GOT3 (cell line): ENCODE data around the gene SERP2.

Experiments
- DNase-seq: peaks from one replicate; lab custom pipeline; 2025; ENCODE audit warnings: mixed read lengths; lab: John Stamatoyannopoulos, UW

SERP2 gene

GRCh38 chr13:44412346-44412935, 38.8 kb downstream of the SERP2 start:
- no peak for DNase-seq

DNA sequence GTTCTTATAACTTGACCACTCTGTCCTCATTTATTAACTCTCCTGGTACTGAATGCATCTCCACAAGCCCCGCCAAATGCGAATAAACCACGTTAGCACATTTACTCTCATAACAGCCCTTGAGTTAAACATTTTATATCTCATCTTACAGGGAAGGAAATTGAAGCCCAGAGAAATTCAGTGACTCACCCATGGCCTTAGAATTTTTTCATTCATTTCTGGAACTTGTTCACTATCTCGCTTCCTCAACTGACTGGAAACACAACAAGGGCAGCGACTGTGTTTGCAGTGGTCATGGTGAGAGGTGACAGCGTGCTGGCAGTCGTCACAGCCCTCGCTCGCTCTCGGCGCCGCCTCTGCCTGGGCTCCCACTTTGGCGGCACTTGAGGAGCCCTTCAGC, 39.5 kb downstream of the SERP2 start:
- DNase-seq = no peak

GRCh38 chr13:44414716-44415115, 41.1 kb downstream of the SERP2 start:
- DNase-seq = no peak

- DNase-seq = no peak
These were observed 42.2 kb downstream of the SERP2 start for GRCh38 chr13:44415815-44416214.

GRCh38 chr13:44416301-44416700, 42.7 kb downstream of the SERP2 start:
- no peak for DNase-seq

- no peak for DNase-seq
These were observed 43.1 kb downstream of the SERP2 start for GRCh38 chr13:44416744-44417143.

DNA sequence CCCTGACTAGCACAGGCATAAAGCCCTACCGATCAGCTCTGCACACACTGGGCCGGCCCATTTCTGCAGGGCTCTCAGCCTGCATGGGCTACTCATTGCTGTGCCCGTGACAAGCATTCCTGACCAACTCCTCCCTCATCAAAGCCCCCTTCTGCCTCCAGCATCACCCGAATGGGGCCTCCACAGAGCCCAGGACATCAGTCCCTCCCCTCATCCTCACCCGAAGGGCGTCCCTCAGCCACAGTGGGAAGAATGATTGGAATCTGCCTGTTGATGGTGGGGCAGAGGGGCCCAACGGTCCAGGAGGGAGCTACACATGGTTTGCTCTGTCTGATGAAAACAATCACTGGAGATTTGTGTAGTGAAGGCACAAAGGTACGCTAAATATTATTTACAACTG, 43.8 kb downstream of the SERP2 start:
- no peak for DNase-seq

DNA sequence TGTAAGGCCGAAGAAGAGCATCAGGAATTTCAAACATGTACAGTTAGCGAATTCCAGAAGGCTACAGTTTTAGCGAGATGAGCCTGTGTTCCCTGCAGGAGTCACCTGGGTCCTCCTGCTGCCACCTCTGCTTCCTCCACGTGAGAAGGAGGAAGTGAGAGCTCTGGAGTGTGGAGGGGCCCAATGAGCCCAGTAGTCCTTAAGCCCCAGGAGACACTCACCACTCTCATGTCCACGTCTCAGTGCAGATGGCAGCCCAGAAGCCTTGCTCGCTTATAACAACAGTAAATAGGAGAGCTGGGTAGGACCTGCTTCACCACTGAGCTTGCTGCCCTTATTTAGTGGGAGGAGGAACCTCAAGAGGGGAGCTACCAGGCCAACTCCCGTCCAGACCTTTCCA, 44.3 kb downstream of the SERP2 start:
- no peak for DNase-seq

- DNase-seq = no peak
These were observed 47.0 kb downstream of the SERP2 start for GRCh38 chr13:44420376-44421220.

DNA sequence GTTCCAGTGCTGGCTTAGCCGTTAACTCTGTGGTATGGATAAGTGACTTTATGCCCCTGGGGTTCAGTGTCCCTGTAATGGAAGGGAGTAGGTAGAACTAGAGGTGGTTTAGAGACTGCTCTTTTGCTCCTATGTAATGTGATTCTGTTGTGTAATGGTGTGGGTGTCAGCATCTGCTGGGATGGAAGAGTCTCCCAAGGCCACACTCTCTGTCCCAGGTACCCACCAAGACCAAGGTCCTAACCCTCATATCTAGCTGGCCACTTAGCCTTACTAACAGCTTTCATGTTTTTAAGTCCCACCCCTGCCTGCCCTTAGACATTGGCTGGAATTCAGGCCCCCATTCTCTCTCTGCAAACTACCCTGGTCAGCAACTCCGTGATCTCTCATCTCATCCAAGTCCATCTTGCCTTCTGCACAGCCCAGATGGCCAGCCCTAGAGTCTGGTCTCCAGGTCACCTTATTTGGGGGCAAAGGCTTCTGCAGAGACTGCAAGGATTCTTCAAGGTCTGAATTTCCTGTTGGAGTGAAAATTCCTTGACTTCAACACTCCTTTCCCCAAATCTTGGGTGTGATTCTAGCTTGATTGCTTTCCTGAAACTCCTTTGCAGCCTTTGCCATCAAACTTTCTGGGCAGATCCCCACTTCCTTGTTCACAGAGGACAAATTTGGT, 48.4 kb downstream of the SERP2 start:
- no peak for DNase-seq

- DNase-seq = no peak
These were observed 49.4 kb downstream of the SERP2 start for GRCh38 chr13:44422755-44423643.

DNA sequence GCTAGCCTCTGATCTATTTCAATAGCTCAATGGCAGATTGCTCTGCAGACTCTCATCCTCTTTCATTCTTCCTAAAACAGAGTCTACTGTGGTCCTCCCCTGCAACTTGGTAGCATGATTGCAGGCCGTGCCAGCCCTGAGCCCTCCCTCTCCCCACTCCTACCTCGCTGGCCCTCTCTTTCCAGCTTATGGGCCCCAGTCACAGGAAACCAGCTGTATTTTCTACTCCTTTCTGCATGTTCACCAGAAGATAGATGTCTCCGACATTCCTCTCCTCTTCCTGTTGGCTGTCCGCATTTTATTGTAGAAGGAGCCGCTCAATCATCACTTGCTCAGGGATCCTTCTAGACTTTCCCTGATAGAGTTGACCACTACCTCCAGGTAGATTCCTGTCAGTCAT, 50.2 kb downstream of the SERP2 start:
- no peak for DNase-seq

DNA sequence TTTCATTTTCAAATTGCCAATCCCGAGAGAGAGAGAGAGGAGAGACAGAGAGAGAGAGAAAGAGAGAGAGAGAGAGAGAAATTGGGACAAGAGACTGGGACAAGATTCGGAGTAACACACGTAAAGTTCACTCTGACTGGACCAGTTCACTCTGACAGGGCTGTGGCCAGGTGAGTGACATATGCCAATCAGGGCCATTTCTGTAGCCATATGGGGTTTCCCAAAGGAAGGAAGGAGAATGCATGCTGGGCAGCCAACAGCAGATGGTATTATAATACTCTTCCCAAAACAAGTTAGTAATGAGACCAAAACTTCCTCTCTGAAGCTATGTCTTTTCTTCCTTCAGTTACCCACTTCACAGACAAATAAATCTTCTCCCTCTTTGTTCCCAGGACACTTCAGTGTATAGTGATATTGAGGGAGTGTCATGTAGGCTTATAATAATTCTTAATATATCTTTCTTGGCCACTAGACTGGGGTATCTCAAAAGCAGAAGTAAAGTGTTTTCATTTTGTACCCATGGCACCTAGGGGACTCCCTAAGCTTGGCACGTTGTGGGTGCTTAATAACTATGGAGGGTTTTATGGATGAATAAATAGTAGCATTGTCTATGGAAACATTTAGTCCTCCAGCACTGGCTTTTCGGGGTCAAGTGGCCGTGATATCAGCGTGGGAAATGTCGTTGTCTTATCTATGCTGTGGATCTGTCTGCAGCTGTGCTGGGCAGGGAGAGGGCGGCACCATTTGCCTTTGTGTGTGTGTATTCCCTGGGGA, 51.6 kb downstream of the SERP2 start:
- no peak for DNase-seq

GRCh38 chr13:44425815-44426078, 52.1 kb downstream of the SERP2 start:
- DNase-seq = no peak

DNA sequence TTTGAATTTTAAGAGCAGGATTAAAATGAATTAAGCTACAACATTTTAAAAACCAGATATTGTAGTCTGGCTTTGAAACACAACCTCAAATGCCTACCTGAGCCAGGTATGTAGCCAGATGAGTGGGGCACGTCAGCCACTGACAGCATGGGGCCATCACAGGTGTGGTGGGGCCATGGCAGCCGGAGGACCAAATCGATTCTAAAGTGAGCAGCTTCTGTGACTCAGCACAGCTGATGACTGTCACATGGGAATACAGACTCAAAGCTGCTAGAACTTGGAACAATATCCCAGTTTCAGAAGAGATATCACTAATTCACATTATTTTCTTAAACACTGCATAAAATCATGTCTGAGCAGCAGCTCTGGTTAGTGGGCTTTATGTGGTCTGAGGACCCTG, 52.8 kb downstream of the SERP2 start:
- DNase-seq = no peak

DNA sequence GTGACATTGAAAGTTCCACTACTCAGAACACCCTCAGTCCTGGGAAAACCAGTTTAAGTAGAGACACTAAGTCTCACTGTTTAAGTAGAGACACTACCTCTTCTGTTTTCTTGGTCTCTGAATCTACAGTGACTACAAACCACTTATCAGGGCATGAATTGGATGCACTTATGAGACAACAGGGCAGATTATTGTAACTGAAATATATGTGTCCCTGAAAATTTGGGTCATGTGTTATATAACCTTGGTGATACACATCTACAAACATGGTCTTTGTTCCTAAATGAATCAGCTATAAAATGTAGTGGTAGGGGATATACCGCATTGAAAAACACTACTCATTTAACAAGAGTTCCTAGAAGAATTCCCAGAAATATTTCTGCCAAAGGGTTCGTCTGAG, 55.7 kb downstream of the SERP2 start:
- no peak for DNase-seq

- no peak for DNase-seq
These were observed 57.5 kb downstream of the SERP2 start for GRCh38 chr13:44431150-44431549.

DNA sequence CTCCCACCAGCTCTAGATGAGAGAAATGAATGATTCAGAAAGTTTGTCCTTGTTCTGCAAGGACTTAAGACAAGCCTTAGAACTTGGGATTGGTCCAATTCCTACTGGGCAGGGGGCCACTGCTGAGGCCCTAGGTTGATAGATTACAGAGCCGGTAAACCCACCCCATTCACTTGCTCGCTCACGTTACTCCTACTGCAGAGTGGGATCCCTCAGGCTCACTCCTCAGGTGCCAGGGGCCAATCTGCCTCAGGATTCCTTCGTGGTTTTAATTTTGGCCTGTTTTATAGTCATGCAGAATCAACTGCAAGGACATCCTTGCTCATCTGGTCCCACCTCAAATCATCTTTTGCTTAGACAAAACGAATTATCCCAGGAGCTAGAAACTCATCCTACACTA, 59.0 kb downstream of the SERP2 start:
- no peak for DNase-seq

GRCh38 chr13:44433863-44434765, 60.5 kb downstream of the SERP2 start:
- no peak for DNase-seq

DNA sequence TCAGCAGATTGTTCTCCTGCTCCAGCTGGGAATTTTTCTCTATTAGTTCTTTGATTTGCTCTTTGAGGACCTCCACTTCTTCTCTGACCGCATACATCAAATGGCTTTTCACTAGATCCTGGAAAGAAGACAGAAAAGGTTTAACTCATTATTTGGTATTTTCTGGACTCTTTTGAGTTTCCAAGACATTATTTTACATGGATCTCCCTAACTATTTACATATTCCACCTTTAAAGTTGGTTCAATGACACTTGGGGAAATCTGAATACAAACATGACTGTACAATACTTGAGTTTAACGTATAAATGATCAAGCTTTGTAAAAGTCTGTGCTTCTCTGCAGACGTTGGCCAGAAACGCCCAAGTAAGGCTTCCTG, 61.1 kb downstream of the SERP2 start:
- DNase-seq = no peak
